GM13976 (cell line): ENCODE results near the gene JMJD4.

Experiments used
- DNase-seq: peaks from one replicate; pipeline ENCODE4 v3.0.0; 2012; ENCODE audit warnings: low spot score
- in situ Hi-C: fragments of 300-500 bp; cut with MboI; formaldehyde crosslinking; loops from one replicate; pipeline ENCODE4 v1.12.0; 2022; ENCODE audit warnings: low sequenced_read_pairs, mixed read lengths, inconsistent platforms; ENCODE audit not compliant: unreplicated experiment
- TF ChIP-seq, protein P1 (sequence below): IDR thresholded peaks from 2 replicates; pipeline ENCODE4 v1.5.1; 2012; ENCODE audit warnings: borderline replicate concordance, mild to moderate bottlenecking; ENCODE audit not compliant: insufficient read depth; ENCODE audit errors: extremely low read depth, missing control alignments, control extremely low read depth

The JMJD4 gene

DNA sequence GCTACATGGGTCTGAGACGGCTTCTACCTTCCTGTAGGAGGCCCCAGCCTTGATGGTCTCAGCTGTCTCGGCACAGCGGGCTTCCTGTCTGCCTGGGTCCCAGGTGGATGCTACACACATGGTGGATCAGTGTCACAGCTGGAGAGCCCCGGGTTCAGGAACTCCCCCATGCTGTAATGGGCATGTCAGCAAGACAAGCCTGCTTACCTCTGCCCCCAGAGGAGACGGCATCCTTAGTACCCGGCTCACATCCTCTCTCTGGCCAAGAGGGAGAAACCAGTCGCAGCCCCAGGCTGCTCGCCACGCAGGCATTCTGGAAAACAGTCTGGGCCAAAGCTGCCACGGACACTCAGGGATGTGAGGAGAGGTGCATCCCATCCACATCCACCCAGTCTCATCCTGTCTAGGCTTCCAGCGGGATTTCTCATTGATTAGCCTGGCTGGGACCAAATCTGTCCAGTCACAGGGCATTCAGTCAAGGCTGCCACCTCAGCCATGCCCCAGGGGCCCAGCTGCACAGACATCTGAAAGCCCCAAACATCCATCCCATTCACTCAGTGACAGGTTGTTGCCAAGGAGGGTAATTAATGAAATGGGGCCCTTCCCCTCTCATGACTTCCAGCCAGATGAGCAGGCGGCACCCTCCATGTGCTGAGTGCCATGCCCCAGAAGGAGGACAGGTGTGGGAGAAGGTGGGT, 10.6 kb upstream of the JMJD4 start:
- TF ChIP-seq, protein P1, sequence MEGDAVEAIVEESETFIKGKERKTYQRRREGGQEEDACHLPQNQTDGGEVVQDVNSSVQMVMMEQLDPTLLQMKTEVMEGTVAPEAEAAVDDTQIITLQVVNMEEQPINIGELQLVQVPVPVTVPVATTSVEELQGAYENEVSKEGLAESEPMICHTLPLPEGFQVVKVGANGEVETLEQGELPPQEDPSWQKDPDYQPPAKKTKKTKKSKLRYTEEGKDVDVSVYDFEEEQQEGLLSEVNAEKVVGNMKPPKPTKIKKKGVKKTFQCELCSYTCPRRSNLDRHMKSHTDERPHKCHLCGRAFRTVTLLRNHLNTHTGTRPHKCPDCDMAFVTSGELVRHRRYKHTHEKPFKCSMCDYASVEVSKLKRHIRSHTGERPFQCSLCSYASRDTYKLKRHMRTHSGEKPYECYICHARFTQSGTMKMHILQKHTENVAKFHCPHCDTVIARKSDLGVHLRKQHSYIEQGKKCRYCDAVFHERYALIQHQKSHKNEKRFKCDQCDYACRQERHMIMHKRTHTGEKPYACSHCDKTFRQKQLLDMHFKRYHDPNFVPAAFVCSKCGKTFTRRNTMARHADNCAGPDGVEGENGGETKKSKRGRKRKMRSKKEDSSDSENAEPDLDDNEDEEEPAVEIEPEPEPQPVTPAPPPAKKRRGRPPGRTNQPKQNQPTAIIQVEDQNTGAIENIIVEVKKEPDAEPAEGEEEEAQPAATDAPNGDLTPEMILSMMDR, result no peak
- DNase-seq, result no peak
- in situ Hi-C loops, result no loop called here

DNA sequence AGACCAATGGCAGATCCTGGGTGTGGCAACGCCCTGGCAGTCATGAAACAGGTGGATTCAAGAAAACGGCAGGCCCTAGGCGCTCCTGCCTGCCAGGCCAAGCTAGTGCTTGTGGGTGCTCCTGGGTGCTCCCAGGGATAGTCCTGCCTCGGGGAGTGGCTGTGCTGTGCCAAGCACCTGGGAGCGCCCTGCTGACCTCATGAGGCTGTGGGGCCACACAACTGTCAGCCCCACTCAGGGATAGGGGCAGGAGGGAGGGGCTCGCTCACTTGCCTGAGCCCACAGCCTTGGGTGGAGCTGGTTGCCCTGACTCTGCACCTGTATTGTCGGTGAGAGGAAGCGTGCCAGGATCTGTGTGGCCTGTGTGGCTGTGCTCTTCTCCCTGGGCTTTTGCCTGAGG, 9.6 kb upstream of the JMJD4 start:
- in situ Hi-C loops, result no loop called here
- DNase-seq, result no peak
- TF ChIP-seq, protein P1, result no peak

DNA sequence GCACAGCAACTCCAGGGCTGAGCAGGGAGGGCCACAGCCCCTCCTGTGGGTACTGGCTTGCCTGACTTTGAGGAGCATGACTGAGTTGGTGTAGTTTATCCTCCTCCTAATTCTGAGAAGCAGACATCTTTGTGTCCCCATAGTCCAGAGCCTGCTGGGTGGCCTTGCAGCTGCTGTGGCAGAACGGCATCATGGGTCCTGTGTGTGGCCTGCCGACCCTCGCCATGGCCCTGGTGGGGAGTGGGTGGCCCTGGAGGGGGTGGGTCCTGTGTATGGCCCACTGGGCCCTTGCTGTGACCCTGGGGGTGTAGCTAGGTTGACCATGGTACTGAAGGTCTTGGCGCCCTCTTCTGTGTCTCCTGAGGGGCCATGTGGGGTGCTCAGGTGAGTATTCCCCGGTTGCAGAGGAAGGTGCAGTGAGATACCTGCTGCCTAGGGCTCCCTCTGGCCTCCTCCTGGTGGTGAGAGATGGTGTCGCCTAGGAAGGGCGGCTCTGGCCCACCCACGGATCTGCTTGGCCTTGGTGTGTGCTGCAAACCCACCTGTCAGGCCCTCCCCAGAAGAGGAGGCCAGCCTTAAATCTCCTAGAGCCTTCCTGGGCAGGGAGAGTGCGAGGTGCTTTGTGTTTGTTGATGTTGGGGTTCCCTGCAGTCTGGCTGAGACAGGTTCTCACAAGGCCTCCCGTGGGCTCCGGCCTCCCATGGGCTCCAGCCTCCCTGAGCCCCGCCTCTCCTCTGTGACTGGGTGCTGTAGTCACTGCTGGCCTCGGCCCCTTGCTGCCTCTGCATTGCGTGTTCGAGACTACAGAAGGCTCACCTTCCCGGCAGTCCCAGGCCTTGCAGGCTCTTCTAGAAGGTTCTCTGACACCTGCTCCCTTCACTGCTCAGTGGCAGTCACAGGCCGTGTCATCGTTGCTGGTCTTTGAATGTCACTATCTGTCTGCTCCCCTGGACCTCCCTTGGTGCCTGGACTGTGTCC, 7.9 kb upstream of the JMJD4 start:
- in situ Hi-C loops, result no loop called here
- TF ChIP-seq, protein P1, result no peak
- no peak for DNase-seq

DNA sequence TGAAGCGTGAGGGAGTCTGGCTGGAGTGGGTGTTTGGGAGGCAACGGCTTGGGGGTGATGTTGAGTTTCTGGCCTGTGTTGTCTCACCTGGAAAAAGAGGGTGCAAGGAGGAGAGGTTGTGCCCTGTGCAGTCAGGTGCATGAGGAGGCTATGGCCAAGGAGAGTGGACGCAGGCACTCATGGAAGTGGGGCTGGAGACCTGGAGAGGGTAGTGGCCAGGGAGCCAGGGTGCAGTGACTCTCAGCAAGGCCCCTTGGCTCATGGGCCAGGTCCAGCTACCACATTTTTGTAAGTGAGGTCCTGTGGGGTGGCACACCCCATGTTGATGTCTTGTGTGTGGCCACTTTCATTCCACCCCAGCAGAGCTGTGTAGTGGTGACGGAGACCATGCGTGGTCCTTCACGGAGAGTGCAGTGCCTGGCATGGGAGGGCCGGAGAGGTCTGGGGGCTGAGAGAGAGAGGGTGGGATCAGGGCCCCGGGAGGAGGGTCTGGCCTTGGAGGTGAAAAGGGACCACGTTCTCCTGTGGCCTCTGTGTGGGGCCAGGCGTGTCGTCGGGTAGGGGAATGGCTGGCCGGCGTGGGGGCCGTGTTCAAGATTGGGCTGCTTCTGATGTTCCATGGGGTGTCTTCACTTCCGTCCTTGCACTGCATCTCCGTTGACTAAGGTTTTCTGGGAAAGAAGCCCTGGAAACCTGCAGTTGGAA, 6.2 kb upstream of the JMJD4 start:
- no peak for DNase-seq
- in situ Hi-C loops, result no loop called here
- TF ChIP-seq, protein P1, result no peak

DNA sequence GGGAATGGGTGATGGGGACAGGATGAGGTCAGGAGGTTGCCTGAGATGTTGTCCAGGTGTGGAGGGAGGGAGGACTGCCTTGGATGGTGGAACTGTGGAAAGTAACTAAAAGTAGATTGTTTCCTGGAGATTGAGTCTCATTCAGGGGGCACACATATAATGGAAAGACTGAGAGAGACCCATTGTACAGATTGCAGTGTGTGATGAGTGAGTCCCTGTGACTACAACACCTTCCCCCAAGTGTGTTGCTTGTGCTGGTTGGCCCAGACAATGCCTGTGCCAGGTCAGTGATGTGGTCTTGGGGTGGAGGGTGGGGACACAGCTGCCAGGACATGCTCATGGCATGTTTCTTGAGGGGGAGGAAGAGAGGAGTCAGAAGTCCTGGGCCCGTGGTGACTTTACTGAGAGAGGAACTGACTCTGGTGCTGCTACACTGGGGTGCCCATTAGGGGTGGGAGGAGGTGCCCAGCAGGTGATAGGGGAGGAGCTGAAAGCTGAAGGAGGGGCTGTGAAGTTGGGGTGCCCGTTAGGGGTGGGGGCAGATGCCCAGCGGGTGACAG, 5.4 kb upstream of the JMJD4 start:
- TF ChIP-seq, protein P1, result no peak
- DNase-seq, result no peak
- in situ Hi-C loops, result no loop called here

DNA sequence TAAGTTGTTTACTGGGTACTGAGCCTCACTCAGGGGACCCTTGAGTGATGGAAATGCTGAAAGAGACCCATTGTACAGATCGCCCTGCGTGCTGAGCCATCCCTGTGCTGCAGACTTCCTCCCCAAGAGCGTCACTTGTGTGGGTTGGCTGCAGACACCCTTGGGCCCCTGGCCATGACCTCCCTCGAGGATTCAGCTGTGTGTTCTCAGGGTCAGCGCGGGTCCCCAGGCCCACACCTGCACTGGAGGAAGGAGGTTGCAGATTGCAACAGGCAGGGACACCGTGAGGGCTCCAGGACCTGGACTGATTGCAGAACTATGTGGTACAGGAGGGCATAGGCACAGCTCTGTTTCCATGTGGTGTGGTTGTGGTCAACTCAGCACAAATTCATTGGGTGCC, 4.5 kb upstream of the JMJD4 start:
- in situ Hi-C loops, result no loop called here
- TF ChIP-seq, protein P1, result no peak
- no peak for DNase-seq
